Mesenchymal stem cell (in vitro differentiated cells and primary cell): ENCODE results near the gene CNOT1.

ENCODE experiments used
- DNase-seq: peaks from one replicate; pipeline ENCODE4 v3.0.0-alpha.2; 2013
- H2AFZ ChIP-seq: one replicate; pipeline ENCODE4 v1.6.1; 2013; ENCODE audit warnings: low read depth, mild to moderate bottlenecking, control low read depth, inconsistent platforms, low read length, moderate library complexity
- H2AK5ac ChIP-seq: 2 replicates; pipeline ENCODE4 v1.6.1; 2013; ENCODE audit warnings: low read length, moderate library complexity, mild to moderate bottlenecking, inconsistent platforms; ENCODE audit not compliant: severe bottlenecking
- H2BK120ac ChIP-seq: one replicate; pipeline ENCODE4 v1.6.1; 2013; ENCODE audit warnings: low read depth, mild to moderate bottlenecking, inconsistent platforms, low read length, moderate library complexity
- H2BK12ac ChIP-seq, 2 experiments: one replicate each; pipeline ENCODE4 v1.6.1; 2013; ENCODE audit warnings: inconsistent platforms in 2 of 2, low read length in 2 of 2, mild to moderate bottlenecking in 2 of 2, moderate library complexity in 2 of 2, control low read depth in 1 of 2
- H2BK15ac ChIP-seq: one replicate; pipeline ENCODE4 v1.6.1; 2013; ENCODE audit warnings: mild to moderate bottlenecking, low read depth, inconsistent platforms; ENCODE audit not compliant: poor library complexity, severe bottlenecking
- H2BK5ac ChIP-seq: 2 replicates; pipeline ENCODE4 v1.6.1; 2013; ENCODE audit warnings: low read depth, mild to moderate bottlenecking, low read length, control low read depth, inconsistent platforms; ENCODE audit not compliant: poor library complexity, severe bottlenecking
- H3K14ac ChIP-seq, 2 experiments: one replicate each; pipeline ENCODE4 v1.6.1; 2013; ENCODE audit warnings: inconsistent platforms in 2 of 2, low read length in 2 of 2, control low read depth in 1 of 2, mild to moderate bottlenecking in 1 of 2, moderate library complexity in 1 of 2
- H3K18ac ChIP-seq, 2 experiments: one replicate each; pipeline ENCODE4 v1.6.1; 2013; ENCODE audit warnings: inconsistent platforms in 2 of 2, low read length in 2 of 2, control low read depth in 1 of 2, low read depth in 1 of 2, mild to moderate bottlenecking in 1 of 2
- H3K23ac ChIP-seq, 2 experiments: one replicate each; pipeline ENCODE4 v1.6.1; 2013; ENCODE audit warnings: inconsistent platforms in 2 of 2, low read length in 2 of 2, mild to moderate bottlenecking in 2 of 2, moderate library complexity in 2 of 2, control low read depth in 1 of 2
- H3K27ac ChIP-seq: 2 replicates; pipeline ENCODE4 v1.5.1; 2013; ENCODE audit warnings: mild to moderate bottlenecking, moderate library complexity, low read length, control low read depth, inconsistent platforms; ENCODE audit not compliant: poor library complexity, severe bottlenecking
- H3K27me3 ChIP-seq, 2 experiments: 2 replicates each; pipeline versions ENCODE4 v1.6.1 to v1.7.0; 2013; ENCODE audit warnings: low read length in 2 of 2, mild to moderate bottlenecking in 2 of 2, moderate library complexity in 2 of 2, control low read depth in 1 of 2, inconsistent platforms in 1 of 2; ENCODE audit not compliant: control insufficient read depth in 1 of 2, insufficient read depth in 1 of 2
- H3K36me3 ChIP-seq, 2 experiments: 2 replicates each; pipeline versions ENCODE4 v1.6.1 to v1.7.0; 2013; ENCODE audit warnings: low read length in 2 of 2, control low read depth in 1 of 2, inconsistent platforms in 1 of 2, low read depth in 1 of 2, mild to moderate bottlenecking in 1 of 2; ENCODE audit not compliant: insufficient read depth in 2 of 2, control insufficient read depth in 1 of 2
- H3K4ac ChIP-seq, 2 experiments: one replicate each; pipeline ENCODE4 v1.6.1; 2013; ENCODE audit warnings: inconsistent platforms in 2 of 2, low read length in 2 of 2, mild to moderate bottlenecking in 2 of 2, moderate library complexity in 2 of 2, control low read depth in 1 of 2, low read depth in 1 of 2
- H3K4me1 ChIP-seq: 2 replicates; pipeline ENCODE4 v1.6.1; 2013; ENCODE audit warnings: low read depth, low read length, control low read depth; ENCODE audit not compliant: control insufficient read depth, insufficient read depth
- H3K4me2 ChIP-seq: 2 replicates; pipeline ENCODE4 v1.6.1; 2013; ENCODE audit warnings: low read length, mild to moderate bottlenecking, inconsistent platforms; ENCODE audit not compliant: poor library complexity, severe bottlenecking
- H3K4me3 ChIP-seq, 2 experiments: 2 replicates each; pipeline versions ENCODE4 v1.5.1 to v1.7.0; 2013; ENCODE audit warnings: low read length in 2 of 2, mild to moderate bottlenecking in 2 of 2, control low read depth in 1 of 2, low read depth in 1 of 2; ENCODE audit not compliant: insufficient read depth in 1 of 2
- H3K79me1 ChIP-seq: replicated peaks from 2 replicates; pipeline ENCODE4 v1.6.1; 2013; ENCODE audit warnings: mild to moderate bottlenecking, control low read depth, low read length, inconsistent platforms; ENCODE audit not compliant: poor library complexity, severe bottlenecking
- H3K9ac ChIP-seq: 2 replicates; pipeline ENCODE4 v1.7.0; 2013; ENCODE audit warnings: mild to moderate bottlenecking, low read length, moderate library complexity
- H3K9me3 ChIP-seq: 2 replicates; pipeline ENCODE4 v1.7.0; 2013; ENCODE audit warnings: mild to moderate bottlenecking, low read length; ENCODE audit not compliant: control insufficient read depth
- H4K8ac ChIP-seq: one replicate; pipeline ENCODE4 v1.6.1; 2013; ENCODE audit warnings: inconsistent platforms, mild to moderate bottlenecking, low read length, moderate library complexity
- H4K91ac ChIP-seq: one replicate; pipeline ENCODE4 v1.6.1; 2013; ENCODE audit warnings: mild to moderate bottlenecking, low read length, inconsistent platforms
- WGBS: methylation state at CpG from one replicate; pipeline ENCODE4 v1.1.7; 2013; ENCODE audit warnings: mixed read lengths; 5-methylcytosine and 5-hydroxymethylcytosine counted together

The CNOT1 gene

DNA sequence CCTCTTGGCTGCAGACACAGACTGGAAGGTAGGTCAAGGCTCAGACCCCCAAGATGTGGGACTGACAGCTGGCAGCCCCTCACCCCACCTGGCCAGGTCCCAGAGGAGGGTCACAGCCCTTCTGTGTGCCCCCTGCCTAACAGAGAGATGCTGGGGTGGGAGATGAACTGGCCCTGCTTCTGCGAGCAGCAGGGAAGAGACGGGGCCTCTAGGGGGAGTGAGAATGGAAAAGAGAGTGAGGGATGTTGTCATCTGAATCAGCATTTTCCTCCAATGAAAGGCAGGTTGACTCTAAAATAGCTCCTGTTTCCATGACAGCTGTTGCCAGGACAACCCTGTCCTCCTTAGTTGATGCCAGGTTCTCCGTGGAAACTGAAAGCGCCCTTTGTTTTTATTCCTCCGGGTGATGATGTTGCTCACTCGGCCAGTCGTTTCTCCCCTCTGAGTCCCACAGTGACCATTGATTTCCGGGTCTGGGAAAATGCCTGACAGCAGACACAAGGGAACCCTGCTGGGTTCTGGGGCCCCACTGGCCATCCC is 134.6 kb downstream of the CNOT1 start:
- Histone ChIP-seq H3K9ac (peak overlapping the region; percentile 84), H2AK5ac (no peak overlapping the region), H3K18ac (no peak overlapping the region), H2BK120ac (no peak overlapping the region), H2BK12ac (no peak overlapping the region), H3K4me1 (peaks cover 12% of the 10 kb centered on the region), H3K27me3 (peaks cover 16 to 18% of the 10 kb centered on the region in 2 experiments), H3K23ac (no peak overlapping the region), H3K27ac (no peak overlapping the region), H4K91ac (no peak overlapping the region), H3K4me3 (peak overlapping the region in 1 of 2 experiments; percentile 58), H3K79me1 (no peaks in the 10 kb centered on the region), H3K4ac (no peak overlapping the region), H4K8ac (peak overlapping the region; percentile 57), H3K4me2 (no peak overlapping the region), H2AFZ (no peak overlapping the region), H3K36me3 (no peaks in the 10 kb centered on the region), H3K9me3 (no peaks in the 10 kb centered on the region), H2BK15ac (no peak overlapping the region), H2BK5ac (no peak overlapping the region), H3K14ac (no peak overlapping the region)
- WGBS: 24% methylated on average over 8 of the region's 8 CpGs
- peak; percentile 99 for DNase-seq

DNA sequence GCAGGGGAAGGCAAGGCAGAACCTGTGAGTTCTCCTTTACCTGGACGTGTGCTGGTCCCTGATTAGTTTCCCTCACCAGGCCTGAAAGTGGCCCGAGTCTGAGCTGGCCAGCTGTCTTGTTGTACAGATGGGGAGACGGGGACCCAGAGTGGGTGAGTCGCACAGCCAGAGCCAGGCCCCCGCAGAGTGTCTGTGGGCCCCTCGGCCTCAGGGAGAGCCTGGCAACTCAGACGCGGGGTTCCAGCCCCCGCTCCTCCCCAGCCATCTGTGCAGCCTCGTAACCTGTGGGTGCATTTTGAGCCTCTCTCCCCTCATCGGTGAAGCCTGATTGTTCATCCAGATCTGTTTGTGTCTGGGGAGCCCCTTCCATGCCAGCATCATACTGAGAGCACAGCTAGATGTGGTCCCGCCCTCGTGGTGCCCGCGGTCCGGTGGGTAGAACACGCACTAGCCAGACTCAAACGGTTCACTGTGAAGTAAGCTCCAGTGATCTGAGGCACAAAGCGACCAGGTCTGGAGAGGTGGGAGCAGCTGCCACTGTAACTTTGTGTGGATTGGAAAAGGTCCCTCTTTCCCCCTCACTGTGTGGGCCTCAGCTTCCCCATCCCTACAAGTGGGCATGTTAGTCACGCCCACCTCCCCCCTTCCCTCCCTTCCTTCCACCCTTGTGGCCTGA is 135.7 kb downstream of the CNOT1 start:
- DNase-seq: no peak

DNA sequence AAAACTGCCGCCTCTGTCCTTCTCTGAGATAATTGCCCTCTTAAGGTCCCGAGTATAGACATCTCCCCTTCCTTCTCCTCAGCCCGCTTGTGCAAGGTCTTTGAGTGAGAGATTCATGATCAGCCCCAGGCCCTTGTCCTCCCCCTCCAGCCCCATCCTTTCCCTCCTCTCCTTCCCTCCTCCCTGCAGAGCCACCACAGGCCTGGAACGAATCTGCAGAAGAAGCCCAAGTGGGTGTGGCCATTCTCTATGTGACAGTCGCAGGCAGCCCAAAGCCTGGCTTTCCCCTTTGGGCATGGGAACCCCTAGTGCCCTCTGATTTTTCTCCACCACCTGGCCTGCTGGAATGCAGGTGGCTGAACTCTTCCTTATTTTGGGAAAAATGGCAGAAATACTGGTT is 136.9 kb downstream of the CNOT1 start:
- Histone ChIP-seq H2AK5ac (no peak overlapping the region), H3K18ac (no peak overlapping the region), H3K9me3 (no peaks in the 10 kb centered on the region), H3K27ac (no peak overlapping the region), H3K4me3 (no peak overlapping the region), H2AFZ (no peak overlapping the region), H4K8ac (no peak overlapping the region), H3K4me2 (no peak overlapping the region), H3K36me3 (no peaks in the 10 kb centered on the region), H3K79me1 (no peaks in the 10 kb centered on the region), H4K91ac (no peak overlapping the region), H3K27me3 (peaks cover 24 to 33% of the 10 kb centered on the region in 2 experiments), H2BK120ac (no peak overlapping the region), H2BK5ac (no peak overlapping the region), H2BK12ac (no peak overlapping the region), H3K4ac (no peak overlapping the region), H3K9ac (no peak overlapping the region), H3K14ac (no peak overlapping the region), H3K4me1 (peaks cover 8% of the 10 kb centered on the region), H3K23ac (no peak overlapping the region), H2BK15ac (no peak overlapping the region)
- DNase-seq: no peak
- WGBS: 36% methylated on average over 5 of the region's 5 CpGs

More for the DNA sequence above, 135.7 kb downstream of the CNOT1 start:
- H2BK5ac ChIP-seq: no peak overlapping the region
- no peak overlapping the region for H3K18ac ChIP-seq
- no peaks in the 10 kb centered on the region for H3K79me1 ChIP-seq
- WGBS: 83% methylated on average over 20 of the region's 20 CpGs
- H3K23ac ChIP-seq: no peak overlapping the region
- peaks cover 16 to 23% of the 10 kb centered on the region in 2 experiments for H3K27me3 ChIP-seq
- H3K4me2 ChIP-seq: no peak overlapping the region
- H4K91ac ChIP-seq: no peak overlapping the region
- H3K4ac ChIP-seq: no peak overlapping the region
- H3K36me3 ChIP-seq: no peaks in the 10 kb centered on the region
- no peak overlapping the region for H3K27ac ChIP-seq
- no peaks in the 10 kb centered on the region for H3K9me3 ChIP-seq
- no peak overlapping the region for H2AFZ ChIP-seq
- H3K14ac ChIP-seq: no peak overlapping the region
- no peak overlapping the region for H2BK15ac ChIP-seq
- peaks cover 7% of the 10 kb centered on the region for H3K4me1 ChIP-seq
- H2AK5ac ChIP-seq: no peak overlapping the region
- no peak overlapping the region for H3K4me3 ChIP-seq
- H2BK12ac ChIP-seq: no peak overlapping the region
- H2BK120ac ChIP-seq: no peak overlapping the region
- no peak overlapping the region for H4K8ac ChIP-seq
- H3K9ac ChIP-seq: no peak overlapping the region

DNA sequence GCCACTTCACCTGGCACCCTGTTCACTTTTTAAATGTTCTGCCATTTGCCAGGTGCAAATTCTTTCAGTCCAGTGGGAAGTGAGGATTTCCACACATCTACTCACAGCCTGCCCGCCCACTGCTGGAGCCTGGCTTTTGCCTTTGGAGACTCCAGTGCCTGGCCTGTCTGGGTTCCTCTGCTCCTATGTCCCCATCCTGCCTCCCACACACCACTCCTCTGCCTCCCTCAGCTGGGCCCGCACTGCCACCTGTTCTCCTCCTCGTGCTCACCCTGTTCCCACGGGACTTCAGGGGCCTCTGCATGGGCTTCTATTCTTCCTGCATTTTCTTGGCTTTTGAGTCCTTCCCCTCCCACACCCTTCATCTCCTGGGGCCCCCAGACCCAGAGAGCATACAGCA is 137.6 kb downstream of the CNOT1 start:
- H2BK120ac ChIP-seq: no peak overlapping the region
- H4K8ac ChIP-seq: no peak overlapping the region
- H3K23ac ChIP-seq: no peak overlapping the region
- no peak overlapping the region for H3K4me3 ChIP-seq
- H3K79me1 ChIP-seq: no peaks in the 10 kb centered on the region
- H3K4me2 ChIP-seq: no peak overlapping the region
- no peak for DNase-seq
- WGBS: 75% methylated on average over 4 of the region's 4 CpGs
- H4K91ac ChIP-seq: no peak overlapping the region
- peaks cover 11% of the 10 kb centered on the region for H3K4me1 ChIP-seq
- no peak overlapping the region for H2BK5ac ChIP-seq
- peaks cover 24 to 33% of the 10 kb centered on the region in 2 experiments for H3K27me3 ChIP-seq
- no peak overlapping the region for H3K18ac ChIP-seq
- no peak overlapping the region for H3K14ac ChIP-seq
- H3K27ac ChIP-seq: no peak overlapping the region
- no peak overlapping the region for H3K4ac ChIP-seq
- no peak overlapping the region for H3K9ac ChIP-seq
- H3K9me3 ChIP-seq: no peaks in the 10 kb centered on the region
- H2BK15ac ChIP-seq: no peak overlapping the region
- no peaks in the 10 kb centered on the region for H3K36me3 ChIP-seq
- H2BK12ac ChIP-seq: no peak overlapping the region
- H2AFZ ChIP-seq: no peak overlapping the region
- H2AK5ac ChIP-seq: no peak overlapping the region
